H9 (cell line): ENCODE measurements around the gene TMEM163. TPM values are rescaled to one million over a fixed set of nuclear protein-coding genes. Genes with fewer than 3 reads are reported as not detected.

Source experiments
- DNase-seq: peaks from one replicate; pipeline ENCODE4 v3.0.0-alpha.2; 2017
- H2AFZ ChIP-seq: one replicate; pipeline ENCODE4 v1.6.1; 2013; ENCODE audit warnings: mild to moderate bottlenecking, low read length, control low read depth, moderate library complexity
- H2AK5ac ChIP-seq: 2 replicates; pipeline ENCODE4 v1.6.1; 2013; ENCODE audit warnings: low read length, control low read depth, mixed read lengths; ENCODE audit not compliant: insufficient read length
- H2BK120ac ChIP-seq: one replicate; pipeline ENCODE4 v1.6.1; 2013; ENCODE audit warnings: low read depth, mild to moderate bottlenecking, low read length, control low read depth, inconsistent platforms; ENCODE audit not compliant: poor library complexity, severe bottlenecking
- H2BK12ac ChIP-seq: 2 replicates; pipeline ENCODE4 v1.6.1; 2013; ENCODE audit warnings: low read length, control low read depth, mixed read lengths, low read depth; ENCODE audit not compliant: insufficient read length
- H2BK15ac ChIP-seq: 2 replicates; pipeline ENCODE4 v1.6.1; 2013; ENCODE audit warnings: low read depth, low read length, control low read depth
- H2BK20ac ChIP-seq: one replicate; pipeline ENCODE4 v1.6.1; 2013; ENCODE audit warnings: low read depth, mild to moderate bottlenecking, low read length, control low read depth, inconsistent platforms; ENCODE audit not compliant: poor library complexity, severe bottlenecking
- H2BK5ac ChIP-seq: 2 replicates; pipeline ENCODE4 v1.6.1; 2013; ENCODE audit warnings: low read length, control low read depth, mixed read lengths; ENCODE audit not compliant: insufficient read length
- H3K14ac ChIP-seq: 2 replicates; pipeline ENCODE4 v1.6.1; 2013; ENCODE audit warnings: low read length, control low read depth; ENCODE audit not compliant: insufficient read depth
- H3K18ac ChIP-seq: 2 replicates; pipeline ENCODE4 v1.6.1; 2013; ENCODE audit warnings: low read depth, mild to moderate bottlenecking, mixed read lengths, low read length, control low read depth; ENCODE audit not compliant: insufficient read length
- H3K23ac ChIP-seq: 2 replicates; pipeline ENCODE4 v1.6.1; 2013; ENCODE audit warnings: low read length, control low read depth, mixed read lengths, low read depth; ENCODE audit not compliant: insufficient read length
- H3K23me2 ChIP-seq: 2 replicates; pipeline ENCODE4 v1.6.1; 2013; ENCODE audit warnings: low read depth, mild to moderate bottlenecking, mixed read lengths, low read length, control low read depth; ENCODE audit not compliant: insufficient read length, poor library complexity, severe bottlenecking
- H3K27ac ChIP-seq: 2 replicates; pipeline ENCODE4 v1.5.1; 2013; ENCODE audit warnings: low read length, control low read depth, mixed read lengths, low read depth; ENCODE audit not compliant: insufficient read length
- H3K27me3 ChIP-seq: 2 replicates; pipeline ENCODE4 v1.6.1; 2013; ENCODE audit warnings: low read length, control low read depth, inconsistent platforms; ENCODE audit not compliant: insufficient read depth
- H3K4ac ChIP-seq: 2 replicates; pipeline ENCODE4 v1.6.1; 2013; ENCODE audit warnings: low read depth, mild to moderate bottlenecking, control low read depth, inconsistent platforms, low read length, moderate library complexity
- H3K4me1 ChIP-seq: 2 replicates; pipeline ENCODE4 v1.6.1; 2013; ENCODE audit warnings: low read length, control low read depth, inconsistent platforms; ENCODE audit not compliant: insufficient read depth
- H3K4me2 ChIP-seq: 2 replicates; pipeline ENCODE4 v1.6.1; 2013; ENCODE audit warnings: low read length, control low read depth, mixed read lengths; ENCODE audit not compliant: insufficient read length, insufficient read depth
- H3K56ac ChIP-seq: 2 replicates; pipeline ENCODE4 v1.6.1; 2013; ENCODE audit warnings: low read depth, mild to moderate bottlenecking, mixed read lengths, low read length, control low read depth; ENCODE audit not compliant: insufficient read length
- H3K79me1 ChIP-seq: 2 replicates; pipeline ENCODE4 v1.6.1; 2013; ENCODE audit warnings: low read depth, mild to moderate bottlenecking, moderate library complexity, low read length, control low read depth, inconsistent platforms; ENCODE audit not compliant: insufficient read depth, poor library complexity, severe bottlenecking
- H3K79me2 ChIP-seq: 2 replicates; pipeline ENCODE4 v1.6.1; 2013; ENCODE audit warnings: low read length, control low read depth, inconsistent platforms; ENCODE audit not compliant: insufficient read depth
- H3K9ac ChIP-seq: 2 replicates; pipeline ENCODE4 v1.6.1; 2013; ENCODE audit warnings: low read length, control low read depth, mixed read lengths; ENCODE audit not compliant: insufficient read length; ENCODE audit errors: extremely low read depth
- H3K9me3 ChIP-seq: one replicate; pipeline ENCODE4 v1.6.1; 2013; ENCODE audit warnings: low read depth, low read length, inconsistent platforms; ENCODE audit not compliant: control insufficient read depth
- H3T11ph ChIP-seq: one replicate; pipeline ENCODE4 v1.6.1; 2013; ENCODE audit warnings: mild to moderate bottlenecking, low read length, control low read depth, inconsistent platforms
- H4K20me1 ChIP-seq: one replicate; pipeline ENCODE4 v1.6.1; 2013; ENCODE audit not compliant: control insufficient read depth, insufficient read length, insufficient read depth
- H4K5ac ChIP-seq: 2 replicates; pipeline ENCODE4 v1.6.1; 2013; ENCODE audit warnings: low read depth, mild to moderate bottlenecking, mixed read lengths, low read length, control low read depth; ENCODE audit not compliant: insufficient read length
- H4K8ac ChIP-seq: replicated peaks from 2 replicates; pipeline ENCODE4 v1.6.1; 2013; ENCODE audit warnings: low read length, control low read depth, mixed read lengths, low read depth; ENCODE audit not compliant: insufficient read length
- H4K91ac ChIP-seq: 2 replicates; pipeline ENCODE4 v1.6.1; 2013; ENCODE audit warnings: low read depth, mild to moderate bottlenecking, moderate library complexity, mixed read lengths, low read length, control low read depth; ENCODE audit not compliant: insufficient read length
- H3K27ac Mint-ChIP-seq, 3 experiments: 2 replicates in 2 of 3; 3 replicates in 1 of 3; pipeline ENCODE4 v1.8.0; 2020 to 2021; ENCODE audit warnings: mixed read lengths in 3 of 3, mild to moderate bottlenecking in 1 of 3, moderate library complexity in 1 of 3
- H3K27me3 Mint-ChIP-seq: 2 replicates; pipeline ENCODE4 v1.8.0; 2021; ENCODE audit warnings: low read depth, mild to moderate bottlenecking, moderate library complexity, mixed read lengths
- H3K36me3 Mint-ChIP-seq, 3 experiments: 2 replicates in 2 of 3; 3 replicates in 1 of 3; pipeline ENCODE4 v1.8.0; 2020 to 2021; ENCODE audit warnings: low read depth in 3 of 3, mixed read lengths in 3 of 3; ENCODE audit not compliant: insufficient read depth in 1 of 3
- H3K4me1 Mint-ChIP-seq, 2 experiments: 2 replicates each; pipeline ENCODE4 v1.8.0; 2020; ENCODE audit warnings: mixed read lengths in 2 of 2
- H3K4me3 Mint-ChIP-seq, 2 experiments: 2 replicates in 1 of 2; 3 replicates in 1 of 2; pipeline ENCODE4 v1.8.0; 2020 to 2021; ENCODE audit warnings: mild to moderate bottlenecking in 2 of 2, mixed read lengths in 2 of 2, moderate library complexity in 1 of 2
- H3K9me3 Mint-ChIP-seq, 2 experiments: 2 replicates in 1 of 2; 3 replicates in 1 of 2; pipeline ENCODE4 v1.8.0; 2020; ENCODE audit warnings: mild to moderate bottlenecking in 2 of 2, mixed read lengths in 2 of 2, moderate library complexity in 1 of 2
- CTCF ChIP-seq: fragments of 200-600 bp; sonication (generic); conservative IDR thresholded peaks from 3 replicates; pipeline ENCODE4 v1.8.0; 2021; ENCODE audit warnings: antibody characterized with exemption, mild to moderate bottlenecking
- WGBS: extraction: QIAGEN DNeasy Blood & Tissue Kit; methylation state at CpG from one replicate; pipeline ENCODE4 v1.1.7; 2013; ENCODE audit warnings: missing lambda C conversion rate, low lambda C conversion rate, mixed read lengths; ENCODE audit not compliant: insufficient read length; ENCODE audit errors: extremely low coverage; 5-methylcytosine and 5-hydroxymethylcytosine counted together
- total RNA-seq: library from RNA; stranded (reverse); gene quantifications from 2 replicates; pipeline ENCODE4 v1.2.1, GENCODE V29; 2021

Gene TMEM163
- total RNA-seq, 1 experiment from 2014 or later = 0.39 TPM

DNA sequence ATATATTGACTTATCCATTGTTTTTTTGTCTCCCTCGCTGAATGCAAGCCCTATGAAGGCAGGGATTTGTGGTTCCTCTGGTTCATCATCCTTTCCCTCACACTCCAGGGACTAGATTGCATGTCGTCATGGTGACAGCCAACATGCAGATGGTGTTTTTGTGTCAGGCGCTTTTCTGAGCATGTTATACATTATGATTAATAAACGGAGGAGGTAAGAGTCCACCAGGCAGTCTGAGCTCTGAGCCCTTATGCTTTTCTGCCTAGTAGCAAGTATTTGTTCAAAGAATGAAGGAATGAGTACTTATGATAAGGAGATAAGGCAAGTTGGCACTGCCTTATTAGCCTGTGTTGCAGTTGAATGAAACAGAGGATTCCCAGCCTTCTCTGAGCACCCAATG lies 283.3 kb downstream of the TMEM163 start:
- H4K91ac ChIP-seq = no peak overlapping the region
- no peak overlapping the region for H3K27ac ChIP-seq
- no CpG with 5 or more reads among the region's 4 CpGs for WGBS

More for the DNA sequence above, 283.3 kb downstream of the TMEM163 start:
- Histone ChIP-seq H3K4ac (no peak overlapping the region), H3K23ac (no peak overlapping the region), H2BK20ac (no peak overlapping the region), H4K20me1 (peaks cover 2% of the 10 kb centered on the region), H3K14ac (no peak overlapping the region), H3K9ac (no peak overlapping the region), H3K79me2 (no peaks in the 10 kb centered on the region), H3K23me2 (no peaks in the 10 kb centered on the region), H3K18ac (no peak overlapping the region), H2BK120ac (no peak overlapping the region), H2AFZ (no peak overlapping the region), H3K27me3 (peaks cover 10% of the 10 kb centered on the region), H3K4me2 (no peak overlapping the region), H2AK5ac (no peak overlapping the region), H3K79me1 (no peaks in the 10 kb centered on the region), H2BK12ac (no peak overlapping the region), H4K8ac (no peak overlapping the region), H2BK15ac (no peak overlapping the region), H3T11ph (no peak overlapping the region), H4K5ac (no peak overlapping the region), H3K9me3 (no peaks in the 10 kb centered on the region), H3K4me1 (peaks cover 2% of the 10 kb centered on the region; the same call in 1 of the 2 replicates), H2BK5ac (no peak overlapping the region), H3K56ac (no peak overlapping the region)
- Mint-ChIP-seq H3K9me3 (no peaks in the 10 kb centered on the region), H3K4me1 (peaks cover 15 to 24% of the 10 kb centered on the region in 2 experiments), H3K27me3 (peaks cover 64% of the 10 kb centered on the region), H3K36me3 (peaks cover 8 to 29% (median 18%) of the 10 kb centered on the region in 3 experiments; a peak in 6 of 7 replicates), H3K4me3 (no peak overlapping the region), H3K27ac (no peak overlapping the region)
- DNase-seq = no peak
- no peak for TF ChIP-seq CTCF
